ENCODE data around the gene MEI1. TPM values are rescaled to one million over a fixed set of nuclear protein-coding genes. Genes with fewer than 3 reads are reported as not detected.
A peak's percentile ranks its signal among the peaks of the same experiment; 100 is the strongest.

The MEI1 gene
- total RNA-seq, 2 donors from 2014 or later, result not detected

GRCh38 chr22:41840216-41840615 lies 140.9 kb downstream of the MEI1 start:
- H3K4me3 ChIP-seq, result no peak overlapping the region
- no peak overlapping the region for H3K27ac ChIP-seq
- no peaks in the 10 kb centered on the region for H3K36me3 ChIP-seq (replicated peaks in 1 of 2; ENCODE audit: insufficient read depth in 1 of 2, low read depth in 2 of 2)
- 89 to 94% methylated on average over 5 of the region's 5 CpGs for WGBS, 2 donors
- TF ChIP-seq CTCF (IDR thresholded peaks at IDR 0.05) (no peak), POLR2A (IDR thresholded peaks at IDR 0.05) (no peak)
- no peak for DNase-seq
- no peak for ATAC-seq
- peaks cover 62% of the 10 kb centered on the region for H3K4me1 ChIP-seq
- intact Hi-C loops (cut with DNase I), result no loop called here
- H3K27me3 ChIP-seq, result no peaks in the 10 kb centered on the region
- H3K9me3 ChIP-seq, result no peaks in the 10 kb centered on the region

GRCh38 chr22:41841085-41841712 lies 141.9 kb downstream of the MEI1 start:
- Histone ChIP-seq H3K9me3 (no peaks in the 10 kb centered on the region), H3K4me1 (peaks cover 62% of the 10 kb centered on the region), H3K27ac (peak overlapping the region in 1 of 4 donors; percentile 30), H3K36me3 (replicated peaks in 1 of 2; ENCODE audit: insufficient read depth in 1 of 2, low read depth in 2 of 2) (no peaks in the 10 kb centered on the region), H3K27me3 (no peaks in the 10 kb centered on the region), H3K4me3 (no peak overlapping the region)
- TF ChIP-seq POLR2A (IDR thresholded peaks at IDR 0.05) (no peak), CTCF (IDR thresholded peaks at IDR 0.05) (no peak)
- 54 to 62% methylated on average over 3 of the region's 3 CpGs for WGBS, 2 donors
- ATAC-seq (no peak), DNase-seq (no peak)
- intact Hi-C loops (cut with DNase I), result no loop called here

- peaks cover 66% of the 10 kb centered on the region for H3K4me1 ChIP-seq
- peak; percentile 65 for ATAC-seq
- 26 to 27% methylated on average over 8 of the region's 8 CpGs for WGBS, 2 donors
Observed at GRCh38 chr22:41842996-41843970, 144.0 kb downstream of the MEI1 start.

GRCh38 chr22:41844036-41844435 lies 144.7 kb downstream of the MEI1 start:
- no peaks in the 10 kb centered on the region for H3K36me3 ChIP-seq (replicated peaks in 1 of 2; ENCODE audit: insufficient read depth in 1 of 2, low read depth in 2 of 2)
- ATAC-seq (no peak), DNase-seq (no peak)
- no peaks in the 10 kb centered on the region for H3K9me3 ChIP-seq
- 47 to 60% methylated on average over 1 of the region's 1 CpG for WGBS, 2 donors
- intact Hi-C loops (cut with DNase I), result no loop called here
- H3K27me3 ChIP-seq, result no peaks in the 10 kb centered on the region
- no peak for TF ChIP-seq POLR2A (IDR thresholded peaks at IDR 0.05)
- no peak for TF ChIP-seq CTCF (IDR thresholded peaks at IDR 0.05)
- H3K27ac ChIP-seq, result peak overlapping the region in 3 of 4 donors; percentile 16 to 61 (median 48)
- H3K4me3 ChIP-seq, result no peak overlapping the region
- H3K4me1 ChIP-seq, result peaks cover 62% of the 10 kb centered on the region

More at GRCh38 chr22:41842996-41843970, 144.0 kb downstream of the MEI1 start:
- intact Hi-C loops (cut with DNase I), result no loop called here
- no peaks in the 10 kb centered on the region for H3K9me3 ChIP-seq
- peak overlapping the region in 3 of 4 donors; percentile 16 to 61 (median 60) for H3K27ac ChIP-seq
- no peak overlapping the region for H3K4me3 ChIP-seq
- H3K36me3 ChIP-seq (replicated peaks in 1 of 2; ENCODE audit: insufficient read depth in 1 of 2, low read depth in 2 of 2), result no peaks in the 10 kb centered on the region
- DNase-seq, result peak; percentile 33 to 69 (median 56)
- no peak for TF ChIP-seq POLR2A (IDR thresholded peaks at IDR 0.05)
- no peak for TF ChIP-seq CTCF (IDR thresholded peaks at IDR 0.05)
- no peaks in the 10 kb centered on the region for H3K27me3 ChIP-seq
